ENCODE results near the gene MAPK8IP3. TPM values are rescaled to one million over a fixed set of nuclear protein-coding genes. Genes with fewer than 3 reads are reported as not detected.

The MAPK8IP3 gene
- polyA plus RNA-seq, 1 donor (not counting 4 experiments of a cell fraction or from before 2014, with no cell fraction given), result 11.7 TPM

DNA sequence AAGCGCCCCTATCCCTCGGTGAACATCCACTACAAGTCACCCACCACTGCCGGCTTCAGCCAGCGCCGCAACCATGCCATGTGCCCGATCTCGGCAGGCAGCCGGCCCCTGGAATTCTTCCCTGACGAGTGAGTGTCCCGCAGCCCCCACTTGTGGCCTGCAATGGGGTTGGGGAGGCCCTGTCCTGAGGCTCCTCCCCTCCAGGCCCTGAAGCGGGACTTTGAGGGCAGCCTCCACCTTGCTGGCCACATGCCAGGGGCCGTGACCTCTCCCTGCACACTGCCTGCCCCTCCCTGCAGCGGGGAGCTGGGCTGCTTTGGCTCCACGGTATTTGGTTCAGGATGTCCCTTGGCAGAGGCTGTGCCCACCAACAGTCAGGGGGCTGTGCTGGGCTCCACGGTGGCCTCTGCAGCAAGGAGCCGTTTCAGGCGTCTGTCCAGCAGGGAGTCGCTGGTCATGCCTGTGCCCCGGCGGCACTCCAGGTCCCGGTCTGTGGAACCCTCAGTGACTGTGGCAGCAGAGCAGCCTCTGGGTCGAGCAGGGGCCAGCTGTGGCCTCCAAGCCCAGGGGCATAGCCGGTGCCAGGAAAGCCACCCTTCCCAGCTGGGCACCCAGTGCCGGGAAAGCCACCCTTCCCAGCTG is 57.0 kb downstream of the MAPK8IP3 start:
- no peak overlapping the region for H3K27ac ChIP-seq (ENCODE audit: control insufficient read depth, insufficient read depth, low read length)
- H3K4me3 ChIP-seq (ENCODE audit: control insufficient read depth in 2 of 3, extremely low read depth in 1 of 3, insufficient read depth in 2 of 3, low read depth in 1 of 3, low read length in 3 of 3), result no peak overlapping the region
- peaks cover 17 to 34% of the 10 kb centered on the region in 2 experiments for H3K36me3 ChIP-seq (ENCODE audit: control insufficient read depth in 2 of 2, extremely low read depth in 1 of 2, insufficient read depth in 2 of 2, low read length in 2 of 2)
- no peak overlapping the region for H3K4me2 ChIP-seq (ENCODE audit: control insufficient read depth, extremely low read depth, insufficient read depth, low read depth, low read length)
- no peaks in the 10 kb centered on the region for H3K79me2 ChIP-seq (ENCODE audit: control insufficient read depth, insufficient read depth, low read length)
- TF ChIP-seq, protein P1, sequence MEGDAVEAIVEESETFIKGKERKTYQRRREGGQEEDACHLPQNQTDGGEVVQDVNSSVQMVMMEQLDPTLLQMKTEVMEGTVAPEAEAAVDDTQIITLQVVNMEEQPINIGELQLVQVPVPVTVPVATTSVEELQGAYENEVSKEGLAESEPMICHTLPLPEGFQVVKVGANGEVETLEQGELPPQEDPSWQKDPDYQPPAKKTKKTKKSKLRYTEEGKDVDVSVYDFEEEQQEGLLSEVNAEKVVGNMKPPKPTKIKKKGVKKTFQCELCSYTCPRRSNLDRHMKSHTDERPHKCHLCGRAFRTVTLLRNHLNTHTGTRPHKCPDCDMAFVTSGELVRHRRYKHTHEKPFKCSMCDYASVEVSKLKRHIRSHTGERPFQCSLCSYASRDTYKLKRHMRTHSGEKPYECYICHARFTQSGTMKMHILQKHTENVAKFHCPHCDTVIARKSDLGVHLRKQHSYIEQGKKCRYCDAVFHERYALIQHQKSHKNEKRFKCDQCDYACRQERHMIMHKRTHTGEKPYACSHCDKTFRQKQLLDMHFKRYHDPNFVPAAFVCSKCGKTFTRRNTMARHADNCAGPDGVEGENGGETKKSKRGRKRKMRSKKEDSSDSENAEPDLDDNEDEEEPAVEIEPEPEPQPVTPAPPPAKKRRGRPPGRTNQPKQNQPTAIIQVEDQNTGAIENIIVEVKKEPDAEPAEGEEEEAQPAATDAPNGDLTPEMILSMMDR (optimal IDR thresholded peaks at IDR 0.05 in 1 of 3, IDR thresholded peaks at IDR 0.05 in 1 of 3, conservative IDR thresholded peaks at IDR 0.05 in 1 of 3; ENCODE audit: extremely low read depth in 1 of 3, insufficient read depth in 2 of 3, low read length in 3 of 3), result no peak
- TF ChIP-seq EZH2 (IDR thresholded peaks at IDR 0.05; ENCODE audit: low read length), result no peak
- H3K4me1 ChIP-seq (ENCODE audit: control insufficient read depth, extremely low read depth, insufficient read depth, low read length), result peaks cover 3% of the 10 kb centered on the region
- H3K9ac ChIP-seq (ENCODE audit: control insufficient read depth, extremely low read depth, insufficient read depth, low read length), result no peak overlapping the region
- no peaks in the 10 kb centered on the region for H3K9me1 ChIP-seq (ENCODE audit: control insufficient read depth, extremely low read depth, insufficient read depth, low read length)
- no peaks in the 10 kb centered on the region for H3K27me3 ChIP-seq (ENCODE audit: control insufficient read depth, extremely low read depth, insufficient read depth, low read length)
- H2AFZ ChIP-seq (ENCODE audit: control insufficient read depth, low read length), result no peak overlapping the region
- no peaks in the 10 kb centered on the region for H3K9me3 ChIP-seq (ENCODE audit: control insufficient read depth, low read depth, low read length)
- no peaks in the 10 kb centered on the region for H4K20me1 ChIP-seq (ENCODE audit: control insufficient read depth, extremely low read depth, insufficient read depth, low read length)
- FAIRE-seq (no peak), DNase-seq (ENCODE audit: low read depth, low spot score) (no peak)
- dilution Hi-C loops (cut with MboI; ENCODE audit: extremely low pct_ligation_motif_present, low sequenced_read_pairs), result no loop called here

DNA sequence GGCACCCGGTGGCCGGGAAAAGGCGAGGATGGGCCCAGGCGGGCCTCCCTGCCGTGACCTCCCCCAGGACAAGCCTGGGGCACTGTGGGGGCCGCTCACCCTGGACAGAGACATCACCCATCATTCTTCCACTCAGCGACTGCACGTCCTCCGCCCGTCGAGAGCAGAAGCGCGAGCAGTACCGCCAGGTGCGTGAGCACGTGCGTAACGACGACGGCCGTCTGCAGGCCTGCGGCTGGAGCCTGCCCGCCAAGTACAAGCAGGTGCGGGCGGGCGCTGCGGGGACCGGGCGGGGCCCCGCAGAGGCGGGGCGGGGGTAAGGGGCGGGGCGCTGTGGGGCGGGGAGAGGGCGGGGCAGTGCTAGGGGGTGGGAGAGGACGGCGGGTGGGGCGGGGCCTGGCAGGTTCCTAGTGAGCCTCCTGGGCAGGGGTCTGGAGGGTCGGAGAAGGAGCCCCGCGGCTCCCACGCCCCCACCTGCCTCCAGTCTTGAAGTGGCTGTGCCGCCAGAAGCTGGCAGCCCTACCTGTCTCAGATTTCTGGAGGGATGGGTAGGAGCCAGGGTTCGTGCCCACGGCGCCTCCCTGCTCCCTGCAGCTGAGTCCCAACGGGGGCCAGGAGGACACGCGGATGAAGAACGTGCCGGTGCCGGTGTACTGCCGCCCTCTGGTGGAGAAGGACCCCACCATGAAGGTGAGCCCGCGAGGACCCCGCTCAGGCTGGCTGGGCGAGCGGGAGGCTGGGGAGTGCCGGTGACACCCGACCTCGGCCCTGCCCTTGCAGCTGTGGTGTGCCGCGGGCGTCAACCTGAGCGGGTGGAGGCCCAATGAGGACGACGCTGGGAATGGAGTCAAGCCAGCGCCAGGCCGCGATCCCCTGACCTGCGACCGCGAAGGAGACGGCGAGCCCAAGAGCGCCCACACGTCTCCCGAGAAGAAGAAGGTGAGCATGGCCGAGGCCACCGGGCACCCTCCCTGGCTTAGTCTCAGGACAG is 57.8 kb downstream of the MAPK8IP3 start:
- dilution Hi-C loops (cut with MboI; ENCODE audit: extremely low pct_ligation_motif_present, low sequenced_read_pairs), result no loop called here
- no peaks in the 10 kb centered on the region for H3K9me1 ChIP-seq (ENCODE audit: control insufficient read depth, extremely low read depth, insufficient read depth, low read length)
- peaks cover 17 to 34% of the 10 kb centered on the region in 2 experiments for H3K36me3 ChIP-seq (ENCODE audit: control insufficient read depth in 2 of 2, extremely low read depth in 1 of 2, insufficient read depth in 2 of 2, low read length in 2 of 2)
- H3K9me3 ChIP-seq (ENCODE audit: control insufficient read depth, low read depth, low read length), result no peaks in the 10 kb centered on the region
- no peaks in the 10 kb centered on the region for H4K20me1 ChIP-seq (ENCODE audit: control insufficient read depth, extremely low read depth, insufficient read depth, low read length)
- H2AFZ ChIP-seq (ENCODE audit: control insufficient read depth, low read length), result no peak overlapping the region
- TF ChIP-seq EZH2 (IDR thresholded peaks at IDR 0.05; ENCODE audit: low read length), result no peak
- TF ChIP-seq, protein P1 (optimal IDR thresholded peaks at IDR 0.05 in 1 of 3, IDR thresholded peaks at IDR 0.05 in 1 of 3, conservative IDR thresholded peaks at IDR 0.05 in 1 of 3; ENCODE audit: extremely low read depth in 1 of 3, insufficient read depth in 2 of 3, low read length in 3 of 3), result peak; percentile 37 to 87 (median 60)
- peaks cover 3% of the 10 kb centered on the region for H3K4me1 ChIP-seq (ENCODE audit: control insufficient read depth, extremely low read depth, insufficient read depth, low read length)
- H3K79me2 ChIP-seq (ENCODE audit: control insufficient read depth, insufficient read depth, low read length), result no peaks in the 10 kb centered on the region
- no peaks in the 10 kb centered on the region for H3K27me3 ChIP-seq (ENCODE audit: control insufficient read depth, extremely low read depth, insufficient read depth, low read length)
- H3K27ac ChIP-seq (ENCODE audit: control insufficient read depth, insufficient read depth, low read length), result no peak overlapping the region
- no peak overlapping the region for H3K4me2 ChIP-seq (ENCODE audit: control insufficient read depth, extremely low read depth, insufficient read depth, low read depth, low read length)
- DNase-seq (ENCODE audit: low read depth, low spot score) (no peak), FAIRE-seq (no peak)
- no peak overlapping the region for H3K4me3 ChIP-seq (ENCODE audit: control insufficient read depth in 2 of 3, extremely low read depth in 1 of 3, insufficient read depth in 2 of 3, low read depth in 1 of 3, low read length in 3 of 3)
- H3K9ac ChIP-seq (ENCODE audit: control insufficient read depth, extremely low read depth, insufficient read depth, low read length), result no peak overlapping the region

All from keratinocyte (primary cell).